Measurements from ENCODE around the gene SLC39A8. TPM values are rescaled to one million over a fixed set of nuclear protein-coding genes. Genes with fewer than 3 reads are reported as not detected.
"Not testable (repeated sequence)": the region's sequence is repeated elsewhere in the genome, so short reads cannot be mapped to it uniquely, and the experiment has no call there.

The SLC39A8 gene
- total RNA-seq, 5 donors from 2014 or later (not counting 1 experiment from before 2014, with no cell fraction given) = 19.2 to 23.0 (median 19.9) TPM

- ATAC-seq (replicated peaks in 1 of 4); H3K36me3 ChIP-seq (ENCODE audit: control insufficient read depth in 2 of 2, extremely low read depth in 1 of 2, insufficient read depth in 1 of 2, low read length in 1 of 2); H3K27ac ChIP-seq (ENCODE audit: low read length); H3K9me3 ChIP-seq; POLR2A ChIA-PET; H3K4me1 ChIP-seq (ENCODE audit: control insufficient read depth in 1 of 2, extremely low read depth in 1 of 2, insufficient read depth in 2 of 2, low read length in 2 of 2); CTCF ChIA-PET; H3K36me3 Mint-ChIP-seq; H3K4me1 Mint-ChIP-seq; H3K4me3 ChIP-seq (ENCODE audit: control insufficient read depth in 1 of 2, extremely low read depth in 1 of 2, low read length in 1 of 2); H3K27ac Mint-ChIP-seq; H3K4me3 Mint-ChIP-seq; DNase-seq: not testable (repeated sequence)
- Mint-ChIP-seq H3K27me3 (peaks cover 18 to 28% of the 10 kb centered on the region in 2 donors), H3K9me3 (peaks cover 0 to 10% (median 8%) of the 10 kb centered on the region in 3 donors)
- peaks cover 0 to 12% of the 10 kb centered on the region in 2 experiments for H3K27me3 ChIP-seq (replicated peaks in 1 of 2; ENCODE audit: control insufficient read depth in 2 of 2, extremely low read depth in 1 of 2, insufficient read depth in 2 of 2, low read length in 1 of 2)
- 90% methylated on average over 3 of the region's 10 CpGs for WGBS (ENCODE audit: insufficient coverage)
Measured at GRCh38 chr4:102380253-102380652, 35.0 kb upstream of the SLC39A8 start.

GRCh38 chr4:102362922-102363432 is 17.7 kb upstream of the SLC39A8 start:
- no peak overlapping the region for H3K27ac Mint-ChIP-seq
- no peak for DNase-seq
- POLR2A ChIA-PET = no interaction called here

DNA sequence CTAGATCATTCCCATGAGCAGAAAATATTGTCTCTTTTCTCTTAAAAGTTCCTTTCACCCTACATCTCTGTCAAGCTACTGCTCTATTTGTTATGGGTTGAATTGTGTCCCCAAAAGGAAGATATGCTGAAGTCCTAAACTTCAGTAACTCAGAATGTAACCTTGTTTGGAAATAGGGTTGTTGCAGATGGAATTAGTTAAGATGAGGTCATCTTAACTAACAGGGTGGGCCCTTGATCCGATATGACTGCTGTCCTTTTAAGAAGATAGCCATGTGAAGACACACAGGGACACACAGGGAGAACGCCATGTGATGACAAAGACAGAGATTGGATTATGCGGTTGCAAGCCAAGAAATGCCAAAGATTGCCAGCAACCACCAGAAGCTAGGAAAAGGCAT is 12.8 kb upstream of the SLC39A8 start:
- Histone ChIP-seq H3K36me3 (ENCODE audit: control insufficient read depth in 2 of 2, extremely low read depth in 1 of 2, insufficient read depth in 1 of 2, low read length in 1 of 2) (no peaks in the 10 kb centered on the region), H3K27ac (ENCODE audit: low read length) (no peak overlapping the region), H3K4me3 (ENCODE audit: control insufficient read depth in 1 of 2, extremely low read depth in 1 of 2, low read length in 1 of 2) (no peak overlapping the region), H3K9me3 (no peaks in the 10 kb centered on the region), H3K4me1 (ENCODE audit: control insufficient read depth in 1 of 2, extremely low read depth in 1 of 2, insufficient read depth in 2 of 2, low read length in 2 of 2) (no peaks in the 10 kb centered on the region), H3K27me3 (replicated peaks in 1 of 2; ENCODE audit: control insufficient read depth in 2 of 2, extremely low read depth in 1 of 2, insufficient read depth in 2 of 2, low read length in 1 of 2) (no peaks in the 10 kb centered on the region)
- 96% methylated on average over 3 of the region's 3 CpGs for WGBS (ENCODE audit: insufficient coverage)
- Mint-ChIP-seq H3K4me1 (peaks cover 2 to 12% (median 5%) of the 10 kb centered on the region in 3 donors), H3K27ac (no peak overlapping the region), H3K9me3 (peaks cover 0 to 3% (median 0%) of the 10 kb centered on the region in 3 donors), H3K4me3 (no peak overlapping the region), H3K27me3 (no peaks in the 10 kb centered on the region), H3K36me3 (no peaks in the 10 kb centered on the region)
- DNase-seq (no peak), ATAC-seq (replicated peaks in 1 of 4) (no peak)
- ChIA-PET CTCF (no interaction called here), POLR2A (interaction anchor here in 1 of 2 donors (0.6 kb wide), 2 partner anchors 28 to 1236 kb away, joined by 3 to 5 read pairs; no protein-coding TSS in a partner anchor)

More at GRCh38 chr4:102362922-102363432, 17.7 kb upstream of the SLC39A8 start:
- no peaks in the 10 kb centered on the region for H3K27me3 Mint-ChIP-seq
- Histone ChIP-seq H3K27ac (ENCODE audit: low read length) (no peak overlapping the region), H3K4me3 (ENCODE audit: control insufficient read depth in 1 of 2, extremely low read depth in 1 of 2, low read length in 1 of 2) (no peak overlapping the region), H3K4me1 (ENCODE audit: control insufficient read depth in 1 of 2, extremely low read depth in 1 of 2, insufficient read depth in 2 of 2, low read length in 2 of 2) (no peaks in the 10 kb centered on the region), H3K27me3 (replicated peaks in 1 of 2; ENCODE audit: control insufficient read depth in 2 of 2, extremely low read depth in 1 of 2, insufficient read depth in 2 of 2, low read length in 1 of 2) (no peaks in the 10 kb centered on the region), H3K36me3 (ENCODE audit: control insufficient read depth in 2 of 2, extremely low read depth in 1 of 2, insufficient read depth in 1 of 2, low read length in 1 of 2) (no peaks in the 10 kb centered on the region), H3K9me3 (no peaks in the 10 kb centered on the region)
- H3K4me1 Mint-ChIP-seq = peaks cover under 1 to 3% (median under 1%) of the 10 kb centered on the region in 3 donors
- ATAC-seq (replicated peaks in 1 of 4) = no peak
- 86% methylated on average over 1 of the region's 2 CpGs for WGBS (ENCODE audit: insufficient coverage)
- H3K4me3 Mint-ChIP-seq = no peak overlapping the region
- peaks cover under 1 to 6% (median 2%) of the 10 kb centered on the region in 3 donors for H3K9me3 Mint-ChIP-seq
- no peaks in the 10 kb centered on the region for H3K36me3 Mint-ChIP-seq
- CTCF ChIA-PET = no interaction called here

DNA sequence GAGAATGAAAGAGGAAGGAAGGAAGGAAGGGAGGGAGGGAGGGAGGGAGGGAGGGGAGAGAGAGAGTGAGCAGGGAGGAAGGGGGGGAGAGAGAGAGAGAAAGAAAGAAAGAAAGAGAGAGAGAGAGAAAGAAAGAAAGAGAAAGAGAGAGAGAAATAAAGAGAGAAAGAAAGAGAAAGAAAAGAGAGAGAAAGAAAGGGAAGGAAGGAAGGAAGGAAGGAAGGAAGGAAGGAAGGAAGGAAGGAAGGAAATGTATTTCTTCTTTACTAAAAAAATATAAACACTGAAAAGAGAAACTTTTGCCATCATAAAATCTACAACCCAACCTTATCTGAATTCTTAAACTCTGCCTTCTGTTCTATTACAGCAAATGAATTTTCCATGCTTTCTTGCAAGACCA is 12.4 kb upstream of the SLC39A8 start:
- POLR2A ChIA-PET; ATAC-seq (replicated peaks in 1 of 4); H3K4me3 Mint-ChIP-seq; H3K27ac ChIP-seq (ENCODE audit: low read length); H3K36me3 ChIP-seq (ENCODE audit: control insufficient read depth in 2 of 2, extremely low read depth in 1 of 2, insufficient read depth in 1 of 2, low read length in 1 of 2); CTCF ChIA-PET; H3K9me3 ChIP-seq; DNase-seq; H3K4me3 ChIP-seq (ENCODE audit: control insufficient read depth in 1 of 2, extremely low read depth in 1 of 2, low read length in 1 of 2); H3K27me3 Mint-ChIP-seq; H3K9me3 Mint-ChIP-seq; H3K27ac Mint-ChIP-seq; H3K36me3 Mint-ChIP-seq; H3K4me1 ChIP-seq (ENCODE audit: control insufficient read depth in 1 of 2, extremely low read depth in 1 of 2, insufficient read depth in 2 of 2, low read length in 2 of 2); H3K27me3 ChIP-seq (replicated peaks in 1 of 2; ENCODE audit: control insufficient read depth in 2 of 2, extremely low read depth in 1 of 2, insufficient read depth in 2 of 2, low read length in 1 of 2): not testable (repeated sequence)
- H3K4me1 Mint-ChIP-seq = peaks cover 2 to 12% (median 5%) of the 10 kb centered on the region in 3 donors

GRCh38 chr4:102356562-102357202 is 11.4 kb upstream of the SLC39A8 start:
- Mint-ChIP-seq H3K9me3 (peaks cover 0 to 3% (median 0%) of the 10 kb centered on the region in 3 donors), H3K36me3 (no peaks in the 10 kb centered on the region), H3K4me1 (peaks cover 2 to 12% (median 5%) of the 10 kb centered on the region in 3 donors), H3K27ac (no peak overlapping the region), H3K4me3 (no peak overlapping the region), H3K27me3 (no peaks in the 10 kb centered on the region)
- H3K4me3 ChIP-seq (ENCODE audit: control insufficient read depth in 1 of 2, extremely low read depth in 1 of 2, low read length in 1 of 2) = no peak overlapping the region
- no peak for ATAC-seq (replicated peaks in 1 of 4)
- H3K27me3 ChIP-seq (replicated peaks in 1 of 2; ENCODE audit: control insufficient read depth in 2 of 2, extremely low read depth in 1 of 2, insufficient read depth in 2 of 2, low read length in 1 of 2) = no peaks in the 10 kb centered on the region
- WGBS (ENCODE audit: insufficient coverage) = no CpG with 5 or more reads among the region's 3 CpGs
- POLR2A ChIA-PET = no interaction called here
- H3K27ac ChIP-seq (ENCODE audit: low read length) = no peak overlapping the region
- H3K4me1 ChIP-seq (ENCODE audit: control insufficient read depth in 1 of 2, extremely low read depth in 1 of 2, insufficient read depth in 2 of 2, low read length in 2 of 2) = no peaks in the 10 kb centered on the region
- CTCF ChIA-PET = no interaction called here
- H3K36me3 ChIP-seq (ENCODE audit: control insufficient read depth in 2 of 2, extremely low read depth in 1 of 2, insufficient read depth in 1 of 2, low read length in 1 of 2) = no peaks in the 10 kb centered on the region
- DNase-seq = no peak
- no peaks in the 10 kb centered on the region for H3K9me3 ChIP-seq

GRCh38 chr4:102355748-102356147 is 10.5 kb upstream of the SLC39A8 start:
- H3K27me3 ChIP-seq (replicated peaks in 1 of 2; ENCODE audit: control insufficient read depth in 2 of 2, extremely low read depth in 1 of 2, insufficient read depth in 2 of 2, low read length in 1 of 2) = no peaks in the 10 kb centered on the region
- H3K4me1 ChIP-seq (ENCODE audit: control insufficient read depth in 1 of 2, extremely low read depth in 1 of 2, insufficient read depth in 2 of 2, low read length in 2 of 2) = no peaks in the 10 kb centered on the region
- H3K9me3 ChIP-seq = no peaks in the 10 kb centered on the region
- Mint-ChIP-seq H3K4me3 (no peak overlapping the region), H3K9me3 (peaks cover 0 to 3% (median 0%) of the 10 kb centered on the region in 3 donors), H3K27ac (no peak overlapping the region), H3K4me1 (peaks cover 2 to 12% (median 5%) of the 10 kb centered on the region in 3 donors), H3K27me3 (no peaks in the 10 kb centered on the region), H3K36me3 (no peaks in the 10 kb centered on the region)
- no peak overlapping the region for H3K4me3 ChIP-seq (ENCODE audit: control insufficient read depth in 1 of 2, extremely low read depth in 1 of 2, low read length in 1 of 2)
- ChIA-PET POLR2A (no interaction called here), CTCF (no interaction called here)
- DNase-seq = no peak
- ATAC-seq (replicated peaks in 1 of 4) = no peak
- H3K36me3 ChIP-seq (ENCODE audit: control insufficient read depth in 2 of 2, extremely low read depth in 1 of 2, insufficient read depth in 1 of 2, low read length in 1 of 2) = no peaks in the 10 kb centered on the region
- no CpG with 5 or more reads among the region's 2 CpGs for WGBS (ENCODE audit: insufficient coverage)
- H3K27ac ChIP-seq (ENCODE audit: low read length) = no peak overlapping the region
